ENCODE measurements around the gene ACER3.

The ACER3 gene

DNA sequence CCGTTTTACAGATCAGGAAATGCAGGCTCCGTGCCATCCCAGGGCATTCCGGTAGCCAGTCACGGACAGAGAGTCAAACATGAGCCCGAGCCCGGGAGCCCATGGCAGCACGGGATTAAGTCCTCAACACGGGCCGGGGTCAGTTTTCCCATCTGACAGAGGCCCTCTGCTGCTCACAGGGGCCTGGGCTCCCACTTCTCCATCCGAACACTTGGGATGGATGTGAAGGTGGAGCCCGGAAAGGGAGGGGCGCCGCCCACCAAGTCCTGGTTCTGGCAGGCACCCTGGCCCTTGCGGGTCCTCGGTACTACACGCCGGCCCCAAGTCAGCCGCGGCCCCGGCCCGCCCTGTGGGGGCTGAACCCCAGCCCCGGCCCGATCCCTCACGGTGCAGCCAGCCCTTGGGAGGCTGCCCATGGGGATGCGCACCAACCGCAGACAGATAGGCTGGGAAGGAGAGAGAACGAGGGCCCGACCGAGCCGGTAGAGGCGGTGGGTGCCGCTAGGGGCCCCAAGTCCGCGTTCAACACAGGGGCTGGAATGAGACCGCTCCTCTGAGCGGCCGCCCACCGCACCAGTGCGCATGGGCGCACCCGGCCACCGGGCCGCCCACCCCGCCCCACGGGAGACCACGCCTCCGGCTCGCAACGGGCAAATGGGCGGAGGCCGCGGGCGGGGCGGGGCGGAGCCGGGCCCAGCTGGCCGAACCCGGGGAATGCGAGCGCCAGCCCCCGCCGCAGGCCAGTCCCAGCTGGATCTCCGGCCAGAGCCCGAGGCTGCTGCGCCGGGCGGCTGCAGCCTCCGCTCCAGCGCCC, 205.7 kb downstream of the ACER3 start, which contains the start of gene CAPN5:
TSS of gene CAPN5 (plus strand) at position 743 of the 814 bp plus-strand sequence. CDS start 17,916 bp downstream, outside the sequence.
- DNase-seq = peak; percentile 79

DNA sequence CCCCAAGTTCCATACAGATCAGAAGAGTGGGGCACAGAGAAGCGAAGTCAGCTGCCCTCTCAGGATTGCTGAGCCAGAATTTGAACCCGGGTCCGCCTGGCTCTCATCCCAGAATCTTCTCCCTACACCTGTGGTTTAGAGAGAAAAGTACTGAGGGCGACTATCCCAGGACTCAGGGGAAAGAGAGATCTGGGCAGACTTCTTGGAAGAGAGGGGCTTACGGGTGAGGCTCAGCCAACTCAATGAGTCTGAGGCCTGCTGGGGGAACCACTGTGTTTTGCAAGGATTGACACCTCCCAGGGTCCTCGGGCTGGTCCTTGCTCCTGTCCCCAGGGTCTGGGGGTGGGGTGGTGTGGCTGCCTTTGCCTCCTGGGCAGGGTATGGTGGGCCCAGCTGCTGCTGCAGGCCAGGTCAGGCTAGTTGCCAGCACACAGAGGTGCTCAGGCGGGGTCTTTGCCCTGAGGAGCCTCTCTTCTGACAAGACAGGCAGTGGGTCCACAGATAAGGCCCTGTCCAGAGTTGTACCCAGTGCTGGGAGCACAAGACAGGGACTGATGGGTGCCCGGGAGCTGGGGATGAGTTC, 207.2 kb downstream of the ACER3 start:
- no peak for DNase-seq

DNA sequence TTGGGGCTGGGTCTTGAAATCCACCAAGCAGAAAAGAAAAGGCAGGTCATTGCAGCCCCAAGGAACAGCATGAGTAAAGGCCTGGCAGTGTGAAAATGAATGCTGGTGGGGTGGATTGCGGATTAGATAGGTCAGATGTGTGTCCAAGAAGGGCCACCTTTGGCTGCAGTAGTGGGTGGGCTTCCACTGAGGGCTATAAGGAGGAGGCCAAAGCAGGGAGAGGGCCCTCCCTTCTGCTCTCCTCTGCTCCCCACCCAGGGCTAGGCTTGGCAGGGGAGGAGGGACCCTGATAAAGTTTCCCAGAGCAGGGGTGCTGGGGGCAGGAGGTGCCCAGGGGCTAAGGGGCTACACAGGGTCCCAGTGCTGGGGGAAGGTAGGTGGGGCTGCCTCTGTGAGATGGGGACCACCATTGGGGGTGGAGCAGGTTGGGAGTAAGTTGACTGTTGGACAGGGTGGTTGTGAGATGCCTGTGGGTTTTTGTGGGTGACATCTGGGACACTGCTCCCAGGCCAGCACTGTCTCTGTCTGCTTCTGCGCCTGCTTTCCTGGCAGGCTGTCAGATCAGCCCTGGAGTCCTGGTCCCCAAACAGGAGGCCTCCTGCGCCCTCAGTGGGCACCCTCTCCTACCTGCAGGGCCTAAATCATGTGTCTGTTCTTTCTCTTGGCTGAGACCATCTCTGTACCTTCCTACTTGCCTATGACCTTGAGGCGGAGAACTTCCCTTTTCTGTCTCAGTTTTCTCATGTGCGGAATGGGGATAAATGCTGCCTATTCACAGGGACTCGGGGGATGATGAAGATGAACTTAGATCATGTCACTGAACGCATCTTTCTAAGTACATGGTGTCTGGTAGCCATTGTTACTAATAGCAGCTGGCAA, 208.0 kb downstream of the ACER3 start:
- no peak for DNase-seq

DNA sequence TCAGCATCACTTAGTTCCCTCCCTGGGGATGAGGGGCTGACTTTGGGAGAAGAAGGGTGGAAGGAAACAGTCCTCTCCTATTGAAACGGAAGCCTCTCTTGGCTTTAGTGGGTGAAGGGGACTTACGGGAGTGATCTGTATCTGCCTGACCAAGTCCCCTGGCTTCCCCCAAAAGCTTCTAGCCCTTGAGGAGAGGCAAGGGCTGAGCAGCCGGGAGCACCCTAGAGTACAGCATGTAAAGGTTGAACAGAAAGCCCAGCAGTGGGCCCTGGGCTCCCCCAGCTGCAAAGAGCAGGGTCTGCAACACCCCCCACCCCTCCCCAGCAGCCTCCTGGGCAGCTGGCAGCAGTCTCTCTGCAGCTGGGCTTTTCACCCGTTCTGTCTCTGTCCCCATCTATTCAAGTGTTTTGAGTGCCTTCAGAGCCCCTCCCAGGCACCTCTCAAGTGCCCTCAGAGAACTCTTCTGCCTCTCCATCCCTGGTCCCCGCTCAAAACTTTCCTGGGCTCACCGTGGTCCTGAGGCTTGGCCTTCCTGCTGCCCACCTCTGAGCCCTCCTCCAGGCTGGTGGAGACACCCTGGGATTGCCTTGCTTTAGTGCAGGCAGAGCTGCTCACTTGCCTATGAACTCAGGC, 208.7 kb downstream of the ACER3 start:
- DNase-seq = no peak

DNA sequence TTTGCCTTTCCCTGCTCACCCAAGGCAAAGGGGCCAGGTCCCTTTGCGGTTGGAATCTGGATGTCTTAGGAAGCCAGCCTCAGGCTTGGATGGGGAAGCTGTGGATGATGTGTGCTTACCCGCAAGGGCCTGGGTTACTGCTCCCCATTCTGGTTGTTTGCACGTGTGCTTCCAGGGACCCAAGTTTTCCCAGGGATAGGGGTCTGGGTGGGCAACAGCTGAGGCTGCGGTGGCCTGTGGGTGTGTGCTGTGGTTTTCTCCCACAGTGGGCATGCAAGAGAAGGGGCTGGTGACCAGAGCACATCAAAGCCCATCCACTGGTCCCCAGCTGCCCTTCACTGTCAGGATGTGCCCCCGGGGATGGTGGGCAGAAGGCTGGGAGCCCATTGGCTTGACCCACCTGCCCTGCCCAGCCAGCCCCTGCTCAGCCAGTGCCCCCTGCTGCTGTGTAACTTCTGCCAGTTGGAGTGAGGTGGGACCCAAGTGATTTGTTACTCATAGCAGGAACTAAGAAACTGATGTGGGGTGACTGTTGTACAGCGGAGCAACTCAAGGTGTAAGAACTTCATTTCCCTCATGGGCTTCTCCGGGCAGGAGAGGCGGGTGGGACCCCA, 209.4 kb downstream of the ACER3 start:
- no peak for DNase-seq

DNA sequence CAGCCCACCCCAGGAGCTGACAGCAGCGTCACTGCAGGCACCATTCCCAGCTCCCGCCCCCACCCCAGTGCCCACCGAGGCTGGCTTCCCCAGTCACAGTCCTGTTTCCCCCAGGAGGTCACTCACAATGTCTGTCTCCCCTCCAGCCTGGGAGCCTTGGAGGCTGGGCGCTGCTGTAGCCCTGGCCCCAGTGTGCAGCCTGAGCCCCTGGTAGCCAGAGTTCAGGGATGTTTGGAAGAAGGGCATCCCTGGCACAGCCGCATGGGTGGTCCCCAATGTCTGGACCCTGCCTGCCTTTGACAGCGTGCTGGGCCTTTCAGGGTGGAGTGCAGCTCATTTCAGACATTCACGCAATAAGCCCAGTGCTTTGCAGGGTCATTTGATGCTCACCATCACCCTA, 210.4 kb downstream of the ACER3 start:
- DNase-seq = no peak

DNA sequence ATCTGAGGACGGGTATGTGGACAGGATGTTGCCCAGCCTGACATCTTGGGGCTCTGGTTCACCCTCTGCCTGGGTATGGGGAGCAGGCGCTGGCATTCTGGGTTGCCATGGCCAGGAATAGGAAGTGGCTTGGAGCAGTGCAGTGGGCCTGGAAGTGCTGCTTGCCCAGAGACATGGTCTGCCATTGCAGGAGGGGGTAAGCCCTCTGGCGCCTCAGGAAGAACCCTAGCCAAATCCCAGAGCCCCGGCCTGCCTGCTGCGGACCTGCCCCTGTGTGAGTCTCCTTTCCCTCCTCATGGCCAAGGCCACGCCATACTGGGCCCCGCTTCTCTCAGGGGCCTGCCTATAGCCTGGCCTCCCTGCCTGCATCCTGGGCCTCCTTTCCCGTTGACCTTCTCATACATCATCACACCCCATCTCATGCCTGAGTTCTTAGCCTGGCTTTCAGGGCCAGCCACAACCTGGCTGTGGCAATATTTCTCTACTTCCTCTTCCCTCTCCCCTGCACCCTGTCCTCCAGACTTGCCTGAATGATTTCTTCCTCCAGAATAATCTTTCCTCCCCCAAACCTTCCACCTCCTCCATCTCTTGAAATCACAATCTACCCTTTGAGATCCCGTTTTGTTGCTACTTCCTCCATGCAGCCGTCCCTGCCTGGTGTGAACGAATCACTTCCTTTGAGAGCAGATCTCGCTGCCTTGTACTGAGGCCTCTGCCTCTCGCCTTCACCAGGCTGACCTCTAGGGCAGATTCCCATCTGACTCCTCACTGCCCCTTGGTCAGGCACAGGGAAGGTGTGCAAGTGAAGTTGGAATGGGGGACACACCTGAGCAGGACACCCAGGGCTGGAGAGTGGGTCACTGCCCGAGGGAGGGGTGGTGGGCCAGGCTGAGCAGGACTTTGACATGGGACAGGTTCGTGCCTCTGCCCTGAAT, 211.2 kb downstream of the ACER3 start:
- no peak for DNase-seq

DNA sequence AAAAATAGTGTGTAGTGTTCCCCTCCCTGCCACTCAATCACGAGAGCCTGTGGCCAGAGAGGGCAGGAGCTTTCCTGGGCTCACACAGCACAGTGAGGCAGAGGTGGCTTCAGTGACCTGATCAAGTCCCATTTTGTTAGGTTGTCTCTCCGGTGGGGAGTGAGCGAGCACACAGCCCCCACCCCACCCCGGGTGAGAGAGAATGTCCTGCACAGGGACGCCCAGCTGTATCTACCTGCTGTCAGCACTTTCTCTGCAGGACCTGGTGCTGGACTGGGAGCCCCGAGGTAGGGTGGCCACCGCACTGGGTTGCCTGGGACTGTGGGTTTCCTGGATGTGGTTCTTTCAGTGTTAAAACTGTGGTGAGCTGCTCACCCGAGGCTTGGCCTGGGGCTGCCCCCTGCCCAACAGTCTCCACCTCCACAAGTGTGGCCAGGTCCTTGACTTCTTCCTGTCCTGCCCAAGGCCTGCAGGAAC, 212.2 kb downstream of the ACER3 start:
- DNase-seq = no peak

DNA sequence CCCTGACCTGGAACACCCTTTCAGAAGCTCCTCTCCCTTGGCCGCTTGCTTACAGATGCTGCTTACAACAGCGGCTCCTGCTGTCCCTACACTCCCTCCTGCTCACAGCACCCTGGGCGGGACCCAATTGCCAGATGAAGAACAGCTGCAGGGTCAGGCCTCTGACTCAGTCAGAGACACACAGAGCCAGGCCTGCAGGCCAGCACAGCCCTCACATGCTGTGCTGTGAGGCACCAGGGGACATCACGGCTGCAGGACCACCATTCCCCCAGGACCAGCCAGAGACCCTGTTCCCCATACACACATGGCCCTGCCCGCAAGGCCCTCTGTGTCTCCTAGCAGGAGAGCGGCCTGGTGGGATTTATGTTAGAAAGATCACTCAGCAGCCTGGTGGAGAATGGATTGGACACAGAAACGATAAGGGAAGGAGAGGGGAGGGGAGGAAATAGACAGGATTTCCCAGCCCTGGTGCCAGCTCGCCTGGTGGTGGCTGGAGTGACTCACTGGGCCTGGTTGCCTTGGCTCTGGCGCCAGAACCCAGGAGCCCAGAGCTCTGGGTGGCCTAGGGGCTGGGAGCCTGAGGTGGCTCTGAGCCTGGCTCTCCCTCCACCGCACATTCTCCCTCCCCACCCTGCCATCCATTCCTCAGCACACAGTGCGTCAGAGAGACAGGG, 212.7 kb downstream of the ACER3 start:
- DNase-seq = no peak

DNA sequence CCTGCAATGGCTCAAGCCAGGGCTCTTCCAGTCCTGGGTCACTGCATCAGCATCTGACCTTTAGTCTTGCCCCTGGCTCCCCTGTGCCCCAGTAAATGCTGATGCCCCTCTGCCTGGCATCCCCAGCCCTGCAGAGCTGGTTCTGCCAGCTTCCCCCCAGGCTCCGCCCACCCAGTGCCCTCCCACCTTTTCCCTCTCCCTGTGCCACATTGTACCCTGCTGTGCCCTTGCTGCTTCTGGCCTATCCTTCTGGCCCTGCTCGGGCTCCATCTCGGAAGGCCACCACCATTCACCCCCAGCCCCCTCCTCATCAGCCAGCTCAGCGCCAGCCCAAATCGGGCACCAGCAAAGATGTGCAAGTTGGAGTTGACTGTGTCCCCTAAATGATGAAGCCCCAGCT, 213.5 kb downstream of the ACER3 start:
- no peak for DNase-seq

DNA sequence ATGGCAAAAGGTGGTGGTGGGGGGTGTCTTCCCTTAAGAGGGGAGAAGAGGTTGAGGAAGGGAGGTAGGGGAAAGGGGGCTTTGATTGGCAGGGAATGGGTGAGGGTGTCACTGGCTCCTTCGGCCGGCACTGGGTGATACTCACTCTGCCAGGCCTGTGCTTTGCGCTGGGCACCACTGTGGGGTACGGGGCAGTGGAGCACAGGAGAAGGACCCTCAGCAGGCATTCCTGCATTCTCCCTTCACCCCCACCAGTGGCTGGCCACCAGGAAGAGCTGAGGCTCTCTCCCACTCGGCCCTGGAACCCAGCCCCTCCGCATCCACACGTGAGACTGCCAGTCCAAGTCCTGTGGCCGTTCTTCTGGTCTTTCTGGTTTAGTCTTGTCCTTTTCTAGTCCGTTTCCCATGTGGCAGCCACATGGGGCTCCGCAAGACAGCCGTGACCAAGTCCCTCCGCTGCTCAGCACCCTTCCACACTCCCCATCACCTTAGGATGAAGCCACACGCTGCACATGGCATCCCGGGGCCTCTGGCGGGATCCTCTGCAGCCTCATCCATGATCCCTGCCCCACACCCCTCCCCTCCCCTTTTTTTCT, 214.0 kb downstream of the ACER3 start:
- no peak for DNase-seq

DNA sequence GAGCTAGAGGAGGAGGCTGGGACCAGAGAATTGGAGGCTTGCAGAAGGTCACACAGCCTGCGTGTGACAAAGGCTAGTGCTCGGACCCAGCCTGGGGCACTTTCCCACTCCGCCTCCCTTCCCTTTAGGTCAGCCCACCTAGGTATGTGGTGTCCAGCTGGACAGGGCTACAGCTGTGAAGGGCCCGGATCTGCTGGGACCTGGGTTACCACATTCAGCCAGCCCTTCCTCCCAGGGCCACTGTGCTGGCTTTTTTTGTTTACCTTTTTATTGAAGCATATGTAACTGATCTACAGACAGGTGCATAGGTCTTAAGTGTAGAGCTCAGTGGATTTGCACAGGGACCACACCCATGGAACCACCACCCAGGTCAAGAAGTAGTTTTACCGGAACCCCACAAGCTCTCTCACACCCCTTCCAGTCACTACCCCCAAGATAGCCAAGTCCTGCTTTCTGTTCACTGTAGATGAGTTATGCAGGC, 214.7 kb downstream of the ACER3 start:
- DNase-seq = no peak

All from CD4-positive, alpha-beta T cell treated with Interleukin-4 for 4 hours (primary cell).